Colonic mucosa (tissue), 4 donors: ENCODE data around the gene LRP1B. TPM values are rescaled to one million over a fixed set of nuclear protein-coding genes. Genes with fewer than 3 reads are reported as not detected.

ENCODE experiments used
- DNase-seq: peaks from one replicate; pipeline ENCODE4 v3.0.0-alpha.2; 2020
- H3K27ac ChIP-seq: fragments of 200-600 bp; one replicate; pipeline ENCODE4 v1.8.0; 2021
- H3K27me3 ChIP-seq: fragments of 200-600 bp; one replicate; pipeline ENCODE4 v1.8.0; 2021
- H3K36me3 ChIP-seq: fragments of 200-600 bp; one replicate; pipeline ENCODE4 v1.8.0; 2021
- H3K4me1 ChIP-seq: fragments of 200-600 bp; one replicate; pipeline ENCODE4 v1.8.0; 2021; ENCODE audit warnings: mild to moderate bottlenecking
- H3K4me3 ChIP-seq: fragments of 200-600 bp; one replicate; pipeline ENCODE4 v1.8.0; 2021
- H3K9ac ChIP-seq, 2 donors: one replicate each; pipeline ENCODE4 v1.7.0; 2013; ENCODE audit warnings: control low read depth in 2 of 2, low read depth in 2 of 2, low read length in 2 of 2
- H3K9me3 ChIP-seq: fragments of 200-600 bp; one replicate; pipeline ENCODE4 v1.8.0; 2021
- CTCF ChIP-seq: fragments of 200-600 bp; IDR thresholded peaks from one replicate; pipeline ENCODE4 v1.8.0; 2022; ENCODE audit warnings: antibody characterized with exemption, mild to moderate bottlenecking
- intact Hi-C: fragments of 100-400 bp; cut with DNase I; formaldehyde crosslinking; loops from one replicate; pipeline ENCODE4 v1.14.1; 2022
- total RNA-seq, 2 donors: library from RNA; stranded (reverse); fragmentation: NEBNext Ultra II Directional in 1 of 2; extraction: Animal tissue kit (Norgen Biotek cat#: 25700) in 1 of 2; gene quantifications; one replicate each; pipeline ENCODE4 v1.2.1, GENCODE V29; 2021
- donor health status: healthy.
- donor health status: DM: no; HTN: no; CAD: no.
- donor health status: DM: no; HTN: no; CAD: no.

Gene LRP1B
- total RNA-seq, 2 donors from 2014 or later, result 0.10 to 0.19 TPM

- intact Hi-C loops, result no loop called here
- H3K9me3 ChIP-seq, result no peaks in the 10 kb centered on the region
- no peak for TF ChIP-seq CTCF
- DNase-seq, result no peak
- H3K27ac ChIP-seq, result no peak overlapping the region
- no peaks in the 10 kb centered on the region for H3K36me3 ChIP-seq
- no peaks in the 10 kb centered on the region for H3K4me1 ChIP-seq
- no peak overlapping the region for H3K4me3 ChIP-seq
- H3K27me3 ChIP-seq, result no peaks in the 10 kb centered on the region
- H3K9ac ChIP-seq, result no peak overlapping the region
These were observed 261.2 kb downstream of the LRP1B start for GRCh38 chr2:141869572-141869971.

GRCh38 chr2:141863964-141864363, 266.9 kb downstream of the LRP1B start:
- no peaks in the 10 kb centered on the region for H3K27me3 ChIP-seq
- no peaks in the 10 kb centered on the region for H3K36me3 ChIP-seq
- intact Hi-C loops, result no loop called here
- no peak overlapping the region for H3K4me3 ChIP-seq
- no peak overlapping the region for H3K27ac ChIP-seq
- H3K4me1 ChIP-seq, result no peaks in the 10 kb centered on the region
- no peak overlapping the region for H3K9ac ChIP-seq
- no peak for TF ChIP-seq CTCF
- no peak for DNase-seq
- H3K9me3 ChIP-seq, result no peaks in the 10 kb centered on the region

GRCh38 chr2:141856215-141856919, 274.4 kb downstream of the LRP1B start:
- no peak overlapping the region for H3K9ac ChIP-seq
- no peak overlapping the region for H3K27ac ChIP-seq
- H3K4me1 ChIP-seq, result no peaks in the 10 kb centered on the region
- intact Hi-C loops, result no loop called here
- TF ChIP-seq CTCF, result no peak
- H3K27me3 ChIP-seq, result no peaks in the 10 kb centered on the region
- no peak overlapping the region for H3K4me3 ChIP-seq
- no peaks in the 10 kb centered on the region for H3K36me3 ChIP-seq
- no peaks in the 10 kb centered on the region for H3K9me3 ChIP-seq
- no peak for DNase-seq

GRCh38 chr2:141848191-141848590, 282.6 kb downstream of the LRP1B start:
- intact Hi-C loops, result no loop called here
- H3K9ac ChIP-seq, result no peak overlapping the region
- no peak overlapping the region for H3K4me3 ChIP-seq
- H3K27me3 ChIP-seq, result no peaks in the 10 kb centered on the region
- H3K36me3 ChIP-seq, result no peaks in the 10 kb centered on the region
- H3K27ac ChIP-seq, result no peak overlapping the region
- no peak for DNase-seq
- TF ChIP-seq CTCF, result no peak
- H3K4me1 ChIP-seq, result no peaks in the 10 kb centered on the region
- H3K9me3 ChIP-seq, result no peaks in the 10 kb centered on the region

GRCh38 chr2:141844231-141844630, 286.6 kb downstream of the LRP1B start:
- no peak overlapping the region for H3K4me3 ChIP-seq
- TF ChIP-seq CTCF, result no peak
- intact Hi-C loops, result no loop called here
- DNase-seq, result no peak
- H3K9ac ChIP-seq, result no peak overlapping the region
- no peak overlapping the region for H3K27ac ChIP-seq
- H3K27me3 ChIP-seq, result no peaks in the 10 kb centered on the region
- no peaks in the 10 kb centered on the region for H3K4me1 ChIP-seq
- H3K36me3 ChIP-seq, result no peaks in the 10 kb centered on the region
- no peaks in the 10 kb centered on the region for H3K9me3 ChIP-seq
